Kidney (tissue), 14 donors: ENCODE measurements around the gene KLHL29. TPM values are rescaled to one million over a fixed set of nuclear protein-coding genes. Genes with fewer than 3 reads are reported as not detected.

Experiments used
- DNase-seq, 5 donors: peaks; one replicate each; pipeline ENCODE4 v3.0.0-alpha.2; 2013 to 2020
- FAIRE-seq: peaks from 2 replicates; lab custom pipeline; 2012; peaks lifted over from hg19 to GRCh38; lab: Jason Lieb, UNC
- H3K27ac ChIP-seq, 2 donors: one replicate each; pipeline ENCODE4 v1.7.0; 2013; ENCODE audit warnings: low read depth in 2 of 2, low read length in 2 of 2, inconsistent platforms in 1 of 2
- H3K27me3 ChIP-seq: one replicate; pipeline ENCODE4 v1.7.1; 2013; ENCODE audit warnings: low read length, inconsistent platforms; ENCODE audit not compliant: control insufficient read depth, insufficient read depth
- H3K36me3 ChIP-seq, 3 donors: one replicate each; pipeline versions ENCODE4 v1.7.0 to v1.7.1; 2013; ENCODE audit warnings: low read length in 3 of 3, control low read depth in 1 of 3, inconsistent platforms in 1 of 3; ENCODE audit not compliant: insufficient read depth in 3 of 3, control insufficient read depth in 2 of 3
- H3K4me1 ChIP-seq, 3 donors: one replicate each; pipeline versions ENCODE4 v1.7.0 to v1.7.1; 2013; ENCODE audit warnings: low read length in 3 of 3, inconsistent platforms in 1 of 3, low read depth in 1 of 3; ENCODE audit not compliant: control insufficient read depth in 2 of 3, insufficient read depth in 2 of 3
- H3K4me3 ChIP-seq, 3 donors: one replicate each; pipeline versions ENCODE4 v1.7.0 to v1.8.1; 2013; ENCODE audit warnings: low read length in 3 of 3, control low read depth in 1 of 3, inconsistent platforms in 1 of 3
- H3K9ac ChIP-seq, 3 donors: one replicate each; pipeline versions ENCODE4 v1.7.0 to v1.7.1; 2013; ENCODE audit warnings: low read length in 3 of 3, control low read depth in 1 of 3, inconsistent platforms in 1 of 3
- H3K9me3 ChIP-seq, 3 donors: one replicate each; pipeline versions ENCODE4 v1.7.0 to v1.7.1; 2013; ENCODE audit warnings: low read length in 3 of 3, control low read depth in 1 of 3, inconsistent platforms in 1 of 3; ENCODE audit not compliant: control insufficient read depth in 2 of 3, insufficient read depth in 1 of 3
- CTCF ChIP-seq: IDR thresholded peaks from 3 replicates; pipeline ENCODE4 v1.5.1; 2012; ENCODE audit warnings: mild to moderate bottlenecking, moderate library complexity, borderline replicate concordance; ENCODE audit not compliant: insufficient read depth; ENCODE audit errors: extremely low read depth
- intact Hi-C: fragments of 100-400 bp; cut with DNase I; formaldehyde crosslinking; loops from one replicate; pipeline ENCODE4 v1.11.1; 2022
- polyA plus RNA-seq: library from polyadenylated mRNA; stranded (reverse); fragments of 350-450 nt; fragmentation: Illumina TruSeq; extraction: RNeasy Lipid Tissue Mini Kit (QIAGEN cat#74804); gene quantifications from one replicate; pipeline ENCODE4 v1.2.3, GENCODE V29; 2014; ENCODE audit warnings: low read depth, low replicate concordance; ENCODE audit not compliant: insufficient read depth
- total RNA-seq: library from RNA; stranded (reverse); fragmentation: NEBNext Ultra II Directional; extraction: Animal tissue kit (Norgen Biotek cat#: 25700); gene quantifications from one replicate; pipeline ENCODE4 v1.2.1, GENCODE V29; 2021
- donor health status: control.
- donor health status: control.
- donor health status: control.
- donor health status: control.
- donor health status: control.
- donor health status: DM: yes; HTN: yes; CAD: no.
- donor health status: Normal renal cell carcinoma (clear cell type).

The KLHL29 gene
- total and polyA plus RNA-seq, 2 donors from 2014 or later, result 1.5 to 10.5 TPM

- no peak for TF ChIP-seq CTCF
- intact Hi-C loops, result no loop called here
- H3K9me3 ChIP-seq, result no peaks in the 10 kb centered on the region
- H3K27ac ChIP-seq, result no peak overlapping the region
- DNase-seq (peak in 1 of 5 donors; percentile 68), FAIRE-seq (no peak)
- H3K4me3 ChIP-seq, result no peak overlapping the region
- H3K27me3 ChIP-seq, result no peaks in the 10 kb centered on the region
- H3K9ac ChIP-seq, result no peak overlapping the region
- no peaks in the 10 kb centered on the region for H3K4me1 ChIP-seq
- H3K36me3 ChIP-seq, result no peaks in the 10 kb centered on the region
Observed at GRCh38 chr2:23579674-23580073, 194.7 kb downstream of the KLHL29 start.

GRCh38 chr2:23583467-23583866 is 198.5 kb downstream of the KLHL29 start:
- TF ChIP-seq CTCF, result no peak
- Histone ChIP-seq H3K4me1 (no peaks in the 10 kb centered on the region), H3K4me3 (no peak overlapping the region), H3K9me3 (no peaks in the 10 kb centered on the region), H3K9ac (no peak overlapping the region), H3K27ac (no peak overlapping the region), H3K36me3 (no peaks in the 10 kb centered on the region), H3K27me3 (no peaks in the 10 kb centered on the region)
- intact Hi-C loops, result no loop called here
- DNase-seq (no peak), FAIRE-seq (no peak)

DNA sequence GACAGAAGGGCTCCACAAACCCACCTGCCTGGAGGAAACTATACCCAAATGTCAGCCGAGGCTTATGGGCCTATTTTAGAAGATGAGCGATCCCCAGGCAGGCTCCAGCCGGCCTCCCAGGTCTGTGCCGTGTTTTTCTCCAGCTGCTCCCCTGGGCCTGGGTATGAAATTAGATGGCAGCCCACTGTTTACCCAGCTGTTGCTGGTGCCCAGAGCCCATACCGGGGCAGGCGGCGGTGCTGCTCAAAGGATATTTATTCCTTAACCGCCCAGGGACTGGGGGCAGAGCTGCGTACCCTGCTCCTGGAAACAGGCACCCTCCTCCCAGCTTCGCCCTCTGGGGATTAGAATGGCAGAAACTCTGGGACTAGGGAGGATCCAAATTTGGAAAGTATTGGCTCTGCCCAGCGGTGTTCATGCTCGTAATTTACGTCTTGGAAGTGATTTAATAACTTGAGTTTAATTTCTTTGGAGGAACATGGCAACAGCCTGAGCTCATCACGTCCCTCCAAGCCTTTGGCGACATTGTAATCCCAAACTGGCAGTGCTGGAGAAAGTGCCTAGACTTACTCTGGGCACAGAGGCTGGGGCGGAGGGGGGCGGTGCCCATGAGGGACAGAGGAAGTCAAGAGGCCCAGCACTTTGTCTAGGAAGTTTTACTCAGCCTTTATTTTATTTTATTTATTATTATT is 199.2 kb downstream of the KLHL29 start:
- Histone ChIP-seq H3K36me3 (no peaks in the 10 kb centered on the region), H3K9me3 (no peaks in the 10 kb centered on the region), H3K4me1 (no peaks in the 10 kb centered on the region), H3K9ac (no peak overlapping the region), H3K4me3 (no peak overlapping the region), H3K27ac (no peak overlapping the region), H3K27me3 (no peaks in the 10 kb centered on the region)
- TF ChIP-seq CTCF, result no peak
- intact Hi-C loops, result no loop called here
- FAIRE-seq (no peak), DNase-seq (peak in 3 of 5 donors; percentile 29 to 62 (median 61))
